Measurements from ENCODE around the gene RNF220. TPM values are rescaled to one million over a fixed set of nuclear protein-coding genes. Genes with fewer than 3 reads are reported as not detected.

The RNF220 gene
- total and polyA plus RNA-seq, 9 of the 15 experiments (the other 6 are each of a cell fraction or from before 2014, with no cell fraction given), result 5.1 to 117 (median 66.9) TPM

- Histone ChIP-seq H3K27ac (ENCODE audit: extremely low read depth, low read depth, low read length) (no peak overlapping the region), H3K4me2 (ENCODE audit: insufficient read depth, low read length) (no peak overlapping the region), H3K36me3 (ENCODE audit: control insufficient read depth, insufficient read depth, low read length) (peaks cover 32% of the 10 kb centered on the region; the same call in 2 of the 3 replicates), H3K9me1 (ENCODE audit: control insufficient read depth, insufficient read depth, low read length) (no peaks in the 10 kb centered on the region), H3K4me1 (replicated peaks in 1 of 2; ENCODE audit: control insufficient read depth in 2 of 2, insufficient read depth in 2 of 2, low read length in 2 of 2) (peaks cover 0 to 17% of the 10 kb centered on the region in 2 experiments; a peak in 2 of 5 replicates), H4K20me1 (replicated peaks; ENCODE audit: control insufficient read depth, insufficient read depth, low read length) (peaks cover 10% of the 10 kb centered on the region), H3K79me2 (ENCODE audit: control insufficient read depth, insufficient read depth, low read length) (no peaks in the 10 kb centered on the region), H3K9me3 (replicated peaks; ENCODE audit: control insufficient read depth, insufficient read depth, low read depth, low read length) (no peaks in the 10 kb centered on the region), H3K4me3 (no peak overlapping the region), H3K27me3 (ENCODE audit: control insufficient read depth in 2 of 2, insufficient read depth in 2 of 2, low read length in 2 of 2) (peaks cover 0 to 3% of the 10 kb centered on the region in 2 experiments; a peak in 1 of 5 replicates), H2AFZ (ENCODE audit: low read depth, low read length) (no peak overlapping the region), H3K9ac (ENCODE audit: insufficient read depth in 1 of 2, low read depth in 2 of 2, low read length in 2 of 2) (no peak overlapping the region)
- FAIRE-seq, result no peak
- WGBS (ENCODE audit: insufficient coverage, low coverage, missing lambda C conversion rate), result 12% methylated on average over 11 of the region's 11 CpGs
- no peak for DNase-seq (ENCODE audit: extremely low read depth in 1 of 4, low spot score in 3 of 4)
- in situ Hi-C loops (cut with MboI) (loop anchor here (5.0 kb wide), 2 partner anchors 46 to 281 kb away; no protein-coding TSS in a partner anchor), intact Hi-C loops (cut with micrococcal nuclease) (loop anchor here (1.0 to 10.0 kb wide), 6 partner anchors 24 to 561 kb away; partner anchors contain the start of gene DMAP1)
- no peak for ATAC-seq
- TF ChIP-seq CTCF (IDR thresholded peaks at IDR 0.05 in 2 of 3, conservative IDR thresholded peaks at IDR 0.05 in 1 of 3; ENCODE audit: insufficient read depth in 2 of 3, low read depth in 1 of 3, low read length in 3 of 3) (peak in 1 of 3 experiments; percentile 6; a peak in 1 of 6 replicates), ZNF764 (CRISPR knock-in tag; IDR thresholded peaks at IDR 0.05; ENCODE audit: low read depth) (no peak)
- ChIA-PET CTCF (ENCODE audit: low intra/inter-chr PET ratio) (interaction anchor here (0.6 to 4.3 kb wide), 6 partner anchors 43 to 890 kb away, joined by 3 to 62 read pairs (median 7); no protein-coding TSS in a partner anchor), POLR2A (interaction anchor here (0.7 to 17.6 kb wide), 12 partner anchors 16 to 419 kb away, joined by 3 to 328 read pairs (median 4); no protein-coding TSS in a partner anchor)
- BruUV-seq (replicated peaks), result no TSS peak
Measured at GRCh38 chr1:44653107-44653964, 248.3 kb downstream of the RNF220 start.

Measured in K562 (cell line).